GM11168 (cell line): ENCODE measurements around the gene SCARB1.

Source experiments
- in situ Hi-C: fragments of 300-500 bp; cut with MboI; formaldehyde crosslinking; loops from one replicate; pipeline ENCODE4 v1.12.0; 2022; ENCODE audit warnings: low sequenced_read_pairs; ENCODE audit not compliant: unreplicated experiment

Gene SCARB1

DNA sequence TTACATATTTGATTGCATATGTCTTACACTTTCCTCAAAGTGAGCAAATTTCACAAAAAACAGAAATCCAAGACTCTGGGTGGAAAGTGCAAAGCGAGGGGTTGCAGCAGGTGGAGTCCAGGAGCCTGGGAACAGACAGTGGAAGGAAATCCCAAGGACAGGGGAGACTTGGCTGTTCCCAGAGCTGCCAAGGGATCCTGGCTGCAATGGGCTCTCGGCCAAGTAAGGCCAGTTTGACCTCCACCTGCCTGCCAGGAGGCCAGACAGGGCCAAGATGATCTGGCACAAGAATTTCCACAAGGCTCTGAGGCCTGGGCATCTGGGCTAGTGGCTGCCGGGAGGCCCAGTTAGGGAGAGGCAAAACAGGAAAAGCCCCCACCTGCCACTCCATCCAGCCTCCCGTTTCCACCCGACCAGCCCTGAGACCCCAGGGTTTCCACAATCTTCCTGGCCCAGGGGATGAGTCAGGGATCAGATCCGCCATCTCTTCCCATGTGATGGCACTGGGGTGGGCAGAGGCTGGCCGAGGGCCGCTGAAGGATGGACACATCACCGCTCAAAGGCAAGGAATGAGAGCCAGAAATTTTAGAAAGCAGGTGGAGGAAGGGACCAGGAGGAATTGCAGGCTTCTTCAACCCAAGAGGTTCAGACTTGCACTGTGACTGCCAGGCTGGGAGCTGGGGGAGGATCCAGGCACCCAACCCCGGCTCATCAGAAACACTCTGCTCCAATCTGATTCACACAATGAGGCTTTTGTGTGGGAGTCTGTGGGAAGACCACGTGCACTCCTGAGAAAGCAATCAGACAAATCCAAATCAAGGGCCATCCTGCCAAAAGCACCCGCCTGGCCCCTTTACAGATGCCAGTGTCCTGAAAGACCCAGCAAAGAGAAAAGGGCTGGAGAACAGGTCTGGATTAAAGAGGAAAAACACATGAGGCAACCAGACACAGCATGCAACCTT is 16.3 kb downstream of the SCARB1 start:
- in situ Hi-C loops = no loop called here

DNA sequence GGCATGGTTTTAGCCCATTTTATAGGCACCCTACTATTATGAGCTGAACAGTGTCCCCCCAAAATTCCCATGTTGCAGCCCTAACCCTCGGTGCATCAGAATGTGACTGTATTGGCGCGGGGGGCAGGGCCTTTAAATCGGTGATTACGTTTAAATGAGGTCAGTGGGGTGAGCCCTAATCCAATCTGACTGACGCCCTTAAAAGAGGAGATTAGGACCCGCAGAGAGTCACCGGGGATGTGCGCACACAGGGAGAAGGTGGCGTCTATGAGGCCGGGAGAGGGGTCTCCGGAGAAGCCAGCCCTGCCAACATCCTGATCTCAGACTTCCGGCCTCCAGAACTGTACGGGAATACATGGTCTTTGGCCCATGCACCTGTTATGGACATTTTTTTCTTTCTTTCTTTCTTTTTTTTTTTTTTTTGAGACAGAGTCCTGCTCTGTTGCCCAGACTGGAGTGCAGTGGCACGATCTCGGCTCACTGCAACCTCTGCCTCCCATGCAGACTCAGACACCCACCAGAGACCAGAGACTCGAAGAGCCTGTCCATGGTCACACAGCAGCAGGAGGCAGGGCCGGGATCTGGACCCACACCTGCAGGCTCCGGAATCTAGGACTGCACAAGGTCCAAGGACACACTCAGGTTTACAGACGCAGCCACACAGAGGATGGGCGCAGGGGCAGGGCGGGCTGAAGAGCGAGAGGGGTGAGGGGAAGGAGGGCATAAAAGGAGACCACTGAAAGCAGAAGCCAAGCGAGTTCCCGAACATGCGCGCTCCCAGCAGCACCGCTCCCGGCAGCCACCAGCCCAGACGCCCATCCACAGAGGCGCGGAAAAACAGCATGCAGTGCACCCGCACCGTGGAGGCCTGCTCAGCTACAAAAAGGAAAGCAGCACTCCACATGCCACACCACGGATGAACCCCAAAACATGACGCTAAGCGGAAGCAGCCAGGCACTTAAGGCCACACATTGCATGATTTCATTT is 19.0 kb downstream of the SCARB1 start:
- in situ Hi-C loops = no loop called here

DNA sequence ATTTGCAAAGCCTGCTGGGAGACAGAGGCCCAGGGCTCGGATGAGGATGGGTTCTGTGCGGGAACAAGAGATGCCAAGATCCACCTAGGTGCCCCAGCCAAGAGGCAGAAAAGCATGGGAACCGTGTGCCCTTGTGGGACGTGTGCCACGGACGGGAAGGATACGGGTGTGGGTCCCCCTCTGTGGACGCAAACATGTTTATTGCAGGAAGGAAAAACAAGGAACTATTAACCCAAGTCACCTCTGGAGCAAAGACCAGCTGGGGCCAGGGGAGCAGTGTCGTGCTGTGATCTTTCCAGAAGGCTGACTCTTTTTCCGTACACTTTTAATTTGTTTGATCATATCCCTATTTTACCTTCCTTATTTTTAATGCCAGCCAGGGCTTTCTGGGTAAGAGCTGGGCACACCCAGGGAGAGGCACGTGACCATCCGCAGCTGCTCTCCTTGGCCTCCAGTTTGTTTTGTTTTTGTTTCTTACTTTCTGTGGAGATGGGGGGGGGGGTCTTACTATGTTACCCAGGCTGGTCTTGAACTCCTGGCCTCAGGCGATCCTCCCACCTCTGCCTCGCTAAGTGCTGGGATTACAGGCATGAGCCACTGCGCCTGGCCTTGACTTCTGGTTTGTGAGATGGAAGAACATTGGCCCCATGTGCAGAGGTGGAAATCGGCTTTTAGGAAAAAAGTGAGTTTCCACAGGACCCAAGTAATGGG is 20.7 kb downstream of the SCARB1 start:
- in situ Hi-C loops = no loop called here

DNA sequence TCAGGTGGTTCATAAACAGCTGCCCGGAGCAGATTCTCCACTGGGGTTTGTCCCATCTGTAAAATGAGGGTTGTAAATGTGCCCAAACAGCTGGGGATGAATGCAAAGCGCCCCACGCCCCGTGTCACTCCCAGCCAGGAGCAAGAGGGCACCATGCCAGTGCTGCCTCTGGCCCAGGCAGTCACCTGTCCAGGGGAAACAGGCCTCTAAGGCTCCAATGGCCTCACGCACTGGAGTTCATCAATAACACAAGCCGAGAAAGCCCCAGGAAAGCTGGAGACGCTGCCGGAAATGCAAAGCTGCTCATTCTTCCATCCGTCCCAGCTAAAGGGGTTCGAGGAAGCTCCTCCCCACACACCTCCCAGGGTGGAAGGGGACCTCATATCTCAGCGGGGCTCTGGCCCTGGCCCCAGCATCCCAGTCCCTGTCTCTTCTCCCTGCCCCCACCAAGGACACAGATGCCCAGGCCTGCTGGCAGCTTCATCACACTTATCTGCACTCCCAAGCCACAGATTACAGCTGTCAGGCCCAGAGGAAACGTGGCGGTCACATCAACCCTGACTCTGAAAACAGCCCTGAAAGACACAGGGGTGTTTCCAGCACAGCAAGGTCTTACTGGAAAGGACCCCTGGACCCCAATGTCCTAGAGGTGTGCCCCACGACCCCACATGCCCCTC is 21.5 kb downstream of the SCARB1 start:
- in situ Hi-C loops = no loop called here

DNA sequence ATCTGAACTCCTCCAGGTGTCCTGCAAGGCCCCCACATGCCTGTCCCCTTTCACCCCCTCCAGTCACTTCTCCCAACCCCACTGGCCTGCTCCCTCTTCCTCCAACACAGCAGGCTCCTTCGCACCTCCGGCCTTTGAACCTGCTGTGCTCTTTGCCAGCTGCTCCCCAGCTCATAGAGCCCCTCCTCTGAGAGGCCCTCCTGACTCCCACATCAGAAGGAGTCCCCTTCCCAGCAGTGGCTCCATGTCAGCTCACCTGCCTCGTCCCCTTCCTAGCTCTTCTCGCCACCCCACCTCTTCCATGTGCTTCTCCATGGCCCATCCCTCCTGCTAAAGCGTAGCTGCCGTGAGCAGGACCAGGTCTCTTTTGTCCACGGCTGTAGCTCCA is 22.1 kb downstream of the SCARB1 start:
- in situ Hi-C loops = no loop called here

DNA sequence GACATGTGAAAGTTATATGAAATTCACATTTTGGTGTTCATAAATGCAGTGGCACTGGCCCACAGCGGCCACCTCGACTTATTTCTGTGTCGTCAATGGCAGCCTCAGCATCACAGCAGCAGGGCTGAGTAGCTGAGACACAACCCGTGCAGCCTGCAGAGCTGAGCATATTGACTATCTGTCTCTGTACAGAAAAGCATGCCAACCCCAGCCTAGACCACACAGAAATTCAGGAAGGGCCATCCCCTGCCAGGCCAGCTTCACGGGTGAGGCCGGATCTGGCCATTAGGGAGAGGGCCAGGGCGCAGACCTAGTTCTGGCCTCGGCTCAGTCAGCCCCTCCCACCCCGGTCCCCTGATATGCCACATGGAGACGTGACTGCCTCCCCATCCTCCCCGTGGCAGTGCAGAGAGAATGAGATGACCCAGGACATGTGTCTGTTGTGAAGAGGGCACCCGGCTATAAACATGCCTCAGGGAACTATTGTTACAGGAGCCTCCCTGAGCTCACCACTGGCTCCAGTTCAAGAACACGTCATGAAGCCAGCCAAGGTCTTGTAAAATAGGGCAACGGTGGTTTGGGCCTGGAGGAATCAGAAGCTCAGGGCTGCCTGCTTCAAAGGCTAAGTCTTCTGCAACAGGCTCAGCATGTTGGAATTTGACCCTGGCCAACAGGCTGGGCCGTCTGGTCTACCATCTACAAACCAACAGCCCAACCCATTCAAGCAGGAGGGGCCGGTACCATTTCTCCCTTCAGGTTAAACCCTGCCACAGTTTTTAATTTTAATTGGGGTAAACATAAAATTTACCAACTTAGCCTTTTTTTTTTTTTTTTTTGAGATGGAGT is 25.5 kb downstream of the SCARB1 start:
- in situ Hi-C loops = no loop called here

DNA sequence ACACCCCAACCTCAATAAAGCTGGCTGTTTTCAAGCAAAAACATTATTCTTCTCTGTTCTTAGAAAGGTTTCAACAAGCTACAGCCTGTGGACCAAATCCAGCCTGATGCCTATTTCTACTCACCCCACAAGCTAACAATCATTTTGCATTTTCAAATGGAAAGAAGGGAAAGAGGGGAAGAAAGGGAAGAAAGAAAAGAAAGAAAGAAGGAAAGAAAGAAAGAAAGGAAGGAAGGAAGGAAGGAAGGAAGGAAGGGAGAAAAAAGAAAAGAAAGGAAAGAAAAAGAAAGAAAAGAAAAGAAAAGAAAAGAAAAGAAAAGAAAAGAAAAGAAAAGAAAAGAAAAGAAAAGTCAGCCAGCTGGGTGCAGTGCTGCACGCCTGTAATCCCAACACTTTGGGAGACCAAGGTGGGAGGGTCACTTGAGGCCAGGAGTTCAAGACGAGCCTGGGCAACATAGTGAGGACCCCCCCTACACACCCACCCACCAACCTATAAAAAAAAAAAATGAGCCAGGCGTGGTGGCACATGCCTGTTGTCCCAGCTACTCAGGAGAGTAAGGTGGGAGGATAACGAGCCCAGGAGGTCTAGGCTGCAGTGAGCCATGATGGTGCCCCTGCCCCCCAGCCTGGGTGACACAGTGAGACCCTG is 26.3 kb downstream of the SCARB1 start:
- in situ Hi-C loops = no loop called here

DNA sequence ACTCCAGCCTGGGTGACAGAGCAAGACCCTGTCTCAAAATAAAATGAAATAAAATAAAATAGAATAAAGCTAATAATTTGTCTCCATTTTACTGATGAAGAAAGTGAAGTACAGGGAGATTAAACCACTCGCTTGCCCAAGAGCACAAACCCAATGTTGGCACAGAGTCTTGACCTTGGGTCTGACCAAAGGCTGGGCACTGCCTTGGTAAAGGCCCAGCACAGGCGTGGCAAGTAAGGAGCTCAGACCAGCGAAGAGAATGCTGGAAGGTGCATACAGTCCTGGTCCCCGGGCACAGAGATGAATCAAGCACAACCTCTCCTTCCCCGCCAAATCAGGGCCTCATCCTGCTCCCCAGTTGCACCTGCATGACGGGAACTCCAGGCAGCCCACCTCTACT is 26.9 kb downstream of the SCARB1 start:
- in situ Hi-C loops = no loop called here

DNA sequence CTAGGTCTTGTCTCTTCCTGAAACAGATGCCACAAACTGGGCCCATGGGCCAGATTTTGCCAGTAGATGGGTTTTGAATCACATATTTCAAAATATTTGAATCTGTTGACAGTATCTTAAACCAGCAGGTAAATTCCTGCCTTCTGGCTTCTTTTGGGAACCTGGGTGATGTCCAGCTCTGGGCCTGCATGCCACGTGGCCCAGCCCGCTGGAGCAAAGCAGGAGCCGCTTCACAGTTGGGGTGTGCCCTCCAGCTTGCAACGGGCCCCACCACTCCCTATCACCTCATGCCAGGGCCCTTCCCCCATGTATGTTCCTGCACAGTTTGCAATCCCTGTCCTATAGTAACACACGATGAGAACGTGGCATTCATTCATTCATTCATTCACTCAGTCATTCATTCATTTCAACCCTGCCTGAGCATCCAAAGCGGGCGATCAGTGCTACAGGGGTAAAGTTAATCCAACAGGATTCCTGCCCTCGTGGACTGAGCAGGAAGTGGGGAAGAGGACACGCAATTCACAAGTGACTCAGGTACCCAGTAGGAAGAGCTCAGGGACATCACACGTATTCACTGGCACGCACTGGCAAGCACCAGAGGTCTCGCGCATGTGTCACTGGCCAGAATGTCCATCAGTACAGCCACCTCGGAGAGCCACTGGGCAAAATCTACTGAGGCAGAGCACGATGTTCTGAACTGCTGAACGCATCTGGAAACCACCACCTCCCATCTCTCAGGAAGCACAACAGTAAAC is 27.8 kb downstream of the SCARB1 start:
- in situ Hi-C loops = no loop called here

DNA sequence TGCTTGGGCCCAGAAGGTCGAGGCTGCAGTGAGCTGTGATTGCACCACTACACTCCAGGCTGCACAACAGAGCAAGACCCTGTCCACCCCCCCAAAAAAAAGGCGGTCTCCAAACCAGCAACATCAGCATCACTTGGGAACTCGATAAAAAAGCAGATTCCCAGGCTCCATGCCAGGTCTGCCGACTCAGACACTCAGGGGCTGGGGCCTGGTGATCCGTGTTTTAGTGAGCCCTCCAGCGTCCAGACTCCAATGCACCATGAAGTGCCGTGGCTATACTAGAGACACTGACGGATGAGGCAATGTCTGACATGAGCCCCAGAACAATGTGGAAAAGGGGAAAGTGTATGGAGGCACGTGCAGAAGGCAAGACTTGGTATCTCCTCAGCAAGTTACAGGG is 28.8 kb downstream of the SCARB1 start:
- in situ Hi-C loops = no loop called here

DNA sequence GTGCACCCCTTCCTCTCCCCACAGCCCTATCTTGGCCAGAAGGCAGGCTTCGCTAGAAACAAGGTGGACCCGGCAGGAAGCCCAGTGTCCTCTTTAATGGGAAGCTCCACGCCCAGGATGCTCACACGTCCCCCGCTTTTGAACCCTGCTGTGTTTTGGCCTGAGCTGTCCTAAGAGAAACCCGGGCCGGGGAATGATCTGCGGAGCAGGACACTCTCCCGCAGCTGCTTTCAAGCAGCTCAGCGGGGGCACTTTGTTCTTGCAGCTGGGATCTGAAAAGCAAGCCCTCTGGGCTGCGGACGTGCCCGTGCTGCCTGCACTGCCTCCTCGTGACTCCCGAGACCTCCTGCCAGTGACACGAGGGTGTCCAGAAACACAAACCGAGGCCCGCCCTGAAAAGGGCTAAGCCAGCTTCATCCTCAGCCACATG is 30.0 kb downstream of the SCARB1 start:
- in situ Hi-C loops = no loop called here

DNA sequence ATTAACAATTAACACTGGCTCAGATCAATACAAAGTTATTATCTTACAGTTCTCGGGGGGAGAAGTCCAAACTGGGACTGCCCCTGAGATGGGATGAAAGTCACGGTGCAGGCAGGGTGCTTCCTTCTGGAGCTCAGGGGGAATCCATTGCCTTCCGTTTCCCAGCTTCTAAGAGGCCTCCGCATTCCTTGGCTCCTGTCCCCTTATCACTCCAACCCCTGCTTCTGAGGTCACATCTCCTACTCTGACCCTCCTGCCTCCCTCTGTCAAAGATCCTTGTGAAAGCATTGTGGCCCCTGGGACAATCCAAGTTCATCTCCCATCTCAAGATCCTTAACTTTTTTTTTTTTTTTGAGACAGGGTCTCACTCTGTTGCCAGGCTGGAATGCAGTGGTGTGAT is 30.8 kb downstream of the SCARB1 start:
- in situ Hi-C loops = no loop called here

DNA sequence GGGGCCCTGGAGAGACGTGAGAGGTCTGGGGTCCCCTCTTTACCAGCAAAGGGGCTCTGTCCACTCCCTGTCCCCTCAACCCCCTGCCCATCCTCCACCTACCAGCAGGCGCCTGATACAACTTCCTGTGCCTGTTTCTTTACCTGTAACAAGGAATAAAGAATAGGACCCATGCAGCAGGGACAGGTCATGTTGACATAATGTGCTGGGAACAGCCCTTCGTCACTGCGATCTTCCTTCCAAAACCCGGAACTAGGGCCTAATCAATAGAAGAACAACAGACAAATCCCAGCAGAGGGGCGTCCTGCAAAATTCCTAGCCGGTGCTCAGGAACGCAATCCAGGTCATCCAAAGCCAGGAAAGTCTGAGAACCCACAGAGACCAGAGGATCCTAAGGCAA is 32.1 kb downstream of the SCARB1 start:
- in situ Hi-C loops = no loop called here

DNA sequence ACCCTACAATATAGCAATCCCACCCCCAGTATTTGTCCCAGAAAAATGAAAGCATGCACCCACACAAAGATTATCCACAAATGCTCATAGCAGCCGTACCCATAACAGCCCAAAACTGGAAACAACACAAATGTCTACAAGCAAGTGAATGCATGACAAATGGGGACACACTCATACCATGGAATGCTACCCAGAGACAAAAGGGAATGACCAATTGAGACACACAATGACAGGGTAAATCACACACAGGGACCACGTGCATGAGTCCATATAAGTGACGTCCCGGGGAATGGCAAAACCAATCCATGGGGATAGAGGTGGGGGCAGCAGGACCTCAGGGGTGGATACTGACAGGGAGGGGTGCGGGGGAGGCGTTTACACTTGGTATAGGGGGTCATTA is 33.4 kb downstream of the SCARB1 start:
- in situ Hi-C loops = no loop called here

DNA sequence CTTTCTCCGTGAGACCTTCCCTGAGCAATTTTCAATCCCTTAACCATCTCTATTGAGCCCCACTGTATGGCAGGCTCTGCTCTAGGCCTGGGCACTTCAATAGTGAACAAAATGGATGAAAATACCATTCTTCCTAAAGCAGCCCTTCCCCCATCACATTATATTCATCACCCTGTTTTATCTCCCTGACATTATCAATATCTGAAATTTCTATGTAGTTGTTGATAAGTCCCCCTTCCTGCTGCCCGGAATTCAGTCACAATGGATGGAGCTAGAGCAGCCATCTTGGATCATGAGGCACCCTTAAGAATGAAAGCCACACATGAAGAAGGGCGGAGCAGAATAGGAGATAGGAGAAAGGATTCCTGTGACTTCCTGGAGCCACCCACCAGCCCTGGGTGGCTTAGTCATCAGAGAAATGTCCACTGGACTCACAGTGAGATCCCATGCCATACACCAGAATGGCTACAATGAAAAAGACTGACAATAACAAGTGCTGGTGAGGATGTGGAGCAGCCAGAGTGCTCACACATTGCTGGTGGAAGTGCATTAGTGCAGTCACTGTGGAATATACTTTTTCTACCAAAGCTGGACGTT is 33.9 kb downstream of the SCARB1 start:
- in situ Hi-C loops = loop anchor here (5.0 kb wide), 1 partner anchor 57 kb away; no protein-coding TSS in a partner anchor

DNA sequence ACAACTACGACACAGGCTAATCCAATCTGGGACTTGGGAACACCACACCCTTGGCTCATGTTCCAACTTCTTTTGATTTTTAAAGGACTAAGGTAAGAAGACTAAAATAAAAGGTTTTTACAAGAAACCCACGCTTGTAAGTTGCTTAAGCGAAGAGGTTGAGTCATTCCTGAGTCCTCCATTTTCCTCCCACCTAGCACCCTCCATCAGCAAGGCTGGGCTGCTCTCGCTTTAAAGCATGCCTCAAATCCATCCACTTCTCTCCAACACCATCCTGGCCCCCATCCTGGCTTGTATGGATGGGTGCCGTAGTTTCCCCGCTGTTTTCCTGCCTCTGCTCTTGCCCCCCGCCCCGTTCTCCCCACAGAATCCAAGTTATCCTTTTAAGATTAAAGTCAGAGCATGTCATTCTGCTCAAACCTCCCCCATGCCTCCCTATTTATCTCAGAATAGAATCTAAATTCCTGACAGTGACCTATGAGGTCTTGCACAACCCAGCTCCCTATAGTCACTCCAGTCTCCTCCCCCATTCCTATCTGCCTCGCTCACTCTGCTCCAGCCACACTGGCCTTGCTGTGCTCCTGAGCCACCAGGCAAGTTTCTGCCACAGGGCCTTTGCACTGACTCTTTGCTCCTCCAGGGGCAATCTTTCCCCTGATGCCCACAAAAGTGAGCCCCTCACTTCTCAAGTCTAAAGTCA is 34.5 kb downstream of the SCARB1 start:
- in situ Hi-C loops = loop anchor here (5.0 kb wide), 1 partner anchor 58 kb away; no protein-coding TSS in a partner anchor
